ENCODE data around the gene CNIH3.

DNA sequence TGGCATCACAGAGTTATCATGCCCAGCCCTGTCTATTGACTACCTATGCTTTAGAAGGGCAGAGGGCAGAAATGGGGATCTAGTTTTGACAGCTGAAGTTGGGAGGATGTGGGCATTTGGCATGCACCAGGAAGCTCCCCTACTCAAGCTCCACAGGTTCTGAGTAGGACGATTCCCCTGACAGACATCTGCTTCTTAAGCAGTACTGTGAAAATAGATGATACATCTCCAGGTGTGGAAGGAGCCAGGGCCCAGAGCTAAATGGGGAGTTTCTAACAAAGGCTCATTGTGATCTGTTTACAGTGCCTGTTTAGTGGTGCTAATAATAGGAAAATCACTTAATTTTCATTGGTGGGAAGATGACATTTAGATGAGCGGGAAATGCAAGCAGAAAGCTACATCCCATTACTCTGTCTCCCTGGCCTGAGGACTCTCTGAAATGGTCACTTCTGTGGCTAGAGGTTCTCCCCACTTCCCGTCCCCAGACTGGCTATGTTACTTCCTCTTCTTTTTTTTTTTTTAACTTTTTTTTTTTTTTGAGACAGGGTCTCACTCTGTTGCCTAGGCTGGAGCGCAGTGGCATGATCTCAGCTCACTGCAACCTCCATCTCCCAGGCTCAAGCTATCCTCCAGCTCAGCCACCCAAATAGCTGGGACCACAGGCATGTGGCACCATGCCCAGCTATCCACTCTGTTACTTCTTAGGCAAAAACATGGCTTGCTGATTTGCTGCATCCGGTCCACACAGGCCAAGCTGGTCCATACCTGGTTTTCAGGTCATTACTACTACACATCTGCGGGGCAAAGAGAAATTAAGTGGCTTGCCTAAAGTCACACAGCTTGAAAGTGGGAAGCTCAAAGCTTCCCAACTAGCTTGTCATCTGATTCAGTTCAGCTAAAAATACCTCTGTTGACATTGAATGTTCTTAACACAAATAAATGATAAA lies 23.2 kb upstream of the CNIH3 start:
- TF ChIP-seq, protein P1, sequence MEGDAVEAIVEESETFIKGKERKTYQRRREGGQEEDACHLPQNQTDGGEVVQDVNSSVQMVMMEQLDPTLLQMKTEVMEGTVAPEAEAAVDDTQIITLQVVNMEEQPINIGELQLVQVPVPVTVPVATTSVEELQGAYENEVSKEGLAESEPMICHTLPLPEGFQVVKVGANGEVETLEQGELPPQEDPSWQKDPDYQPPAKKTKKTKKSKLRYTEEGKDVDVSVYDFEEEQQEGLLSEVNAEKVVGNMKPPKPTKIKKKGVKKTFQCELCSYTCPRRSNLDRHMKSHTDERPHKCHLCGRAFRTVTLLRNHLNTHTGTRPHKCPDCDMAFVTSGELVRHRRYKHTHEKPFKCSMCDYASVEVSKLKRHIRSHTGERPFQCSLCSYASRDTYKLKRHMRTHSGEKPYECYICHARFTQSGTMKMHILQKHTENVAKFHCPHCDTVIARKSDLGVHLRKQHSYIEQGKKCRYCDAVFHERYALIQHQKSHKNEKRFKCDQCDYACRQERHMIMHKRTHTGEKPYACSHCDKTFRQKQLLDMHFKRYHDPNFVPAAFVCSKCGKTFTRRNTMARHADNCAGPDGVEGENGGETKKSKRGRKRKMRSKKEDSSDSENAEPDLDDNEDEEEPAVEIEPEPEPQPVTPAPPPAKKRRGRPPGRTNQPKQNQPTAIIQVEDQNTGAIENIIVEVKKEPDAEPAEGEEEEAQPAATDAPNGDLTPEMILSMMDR (IDR thresholded peaks at IDR 0.05) = no peak
- no peak for TF ChIP-seq POLR2A (IDR thresholded peaks at IDR 0.05)

Data from uterus (tissue), 2 donors.